ENCODE results near the gene ITPR3.

DNA sequence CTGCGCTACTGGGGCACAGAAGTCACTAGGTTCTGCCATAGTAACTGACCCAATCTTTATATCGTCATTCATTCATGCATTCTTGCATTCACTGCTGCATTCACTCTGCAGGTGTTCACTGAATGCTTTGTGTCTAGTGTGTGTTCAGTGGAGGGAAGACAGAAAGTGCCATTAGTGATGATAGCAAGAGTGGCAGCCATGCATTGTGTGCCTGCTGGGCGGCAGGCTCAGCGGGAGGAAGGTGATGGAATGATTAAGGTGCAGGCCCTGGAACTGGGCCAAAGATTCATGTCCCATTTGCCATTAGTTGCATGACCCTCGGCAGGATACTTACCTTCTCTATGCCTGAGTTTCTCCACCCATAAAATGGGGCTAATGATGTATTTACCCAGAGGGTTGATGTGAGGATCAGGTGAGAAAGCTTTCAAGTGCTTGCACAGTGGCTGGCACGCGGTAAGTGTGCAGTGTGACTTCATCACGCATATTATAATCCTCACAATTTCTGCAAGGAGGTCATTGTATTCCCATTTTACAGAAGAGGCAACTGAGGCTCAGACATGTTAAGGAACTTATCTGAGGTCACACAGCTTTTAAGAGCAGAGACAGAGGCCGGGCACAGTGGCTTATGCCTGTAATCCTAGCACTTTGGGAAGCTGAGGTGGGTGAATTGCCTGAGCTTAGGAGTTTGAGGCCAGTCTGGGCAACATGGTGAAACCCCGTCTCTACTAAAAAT is 40.1 kb downstream of the ITPR3 start:
- TF ChIP-seq POLR2AphosphoS5 (IDR thresholded peaks at IDR 0.05) (no peak), CTCF (IDR thresholded peaks at IDR 0.05) (no peak), POLR2A (IDR thresholded peaks at IDR 0.05) (no peak), EP300 (IDR thresholded peaks at IDR 0.05) (no peak)
